GM21528 (cell line): ENCODE results near the gene PLEKHA8.
"Not testable (repeated sequence)": the region's sequence is repeated elsewhere in the genome, so short reads cannot be mapped to it uniquely, and the experiment has no call there.

Experiments used
- ATAC-seq: cut with Tn5 transposase; IDR thresholded peaks from one replicate; pipeline ENCODE4 v1.9.1; 2021; ENCODE audit warnings: mild to moderate bottlenecking, moderate library complexity; ENCODE audit not compliant: unreplicated experiment, low FRiP score

Gene PLEKHA8

DNA sequence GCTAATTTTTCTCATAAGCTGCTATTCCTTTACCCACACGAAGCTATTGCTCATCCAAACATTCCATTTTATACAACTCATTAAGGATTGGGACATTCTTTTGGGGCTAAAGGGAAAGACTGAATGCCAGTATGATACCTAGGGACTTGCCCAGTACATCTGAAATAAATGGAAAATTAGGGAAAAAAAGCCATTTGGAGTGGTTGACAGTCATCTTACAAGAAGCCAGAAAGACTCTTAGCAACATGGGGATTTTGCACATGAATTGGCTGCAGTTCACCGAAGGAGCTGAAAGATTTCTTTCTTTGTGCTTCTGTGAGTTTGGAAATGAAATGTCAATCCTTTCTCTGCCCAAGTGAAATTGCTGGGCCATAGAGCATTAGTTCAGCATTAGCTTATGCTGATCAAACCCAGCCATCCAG, 63.3 kb downstream of the PLEKHA8 start:
- no peak for ATAC-seq

GRCh38 chr7:30091987-30092386, 63.8 kb downstream of the PLEKHA8 start:
- no peak for ATAC-seq

GRCh38 chr7:30093420-30093952, 65.3 kb downstream of the PLEKHA8 start:
- no peak for ATAC-seq

DNA sequence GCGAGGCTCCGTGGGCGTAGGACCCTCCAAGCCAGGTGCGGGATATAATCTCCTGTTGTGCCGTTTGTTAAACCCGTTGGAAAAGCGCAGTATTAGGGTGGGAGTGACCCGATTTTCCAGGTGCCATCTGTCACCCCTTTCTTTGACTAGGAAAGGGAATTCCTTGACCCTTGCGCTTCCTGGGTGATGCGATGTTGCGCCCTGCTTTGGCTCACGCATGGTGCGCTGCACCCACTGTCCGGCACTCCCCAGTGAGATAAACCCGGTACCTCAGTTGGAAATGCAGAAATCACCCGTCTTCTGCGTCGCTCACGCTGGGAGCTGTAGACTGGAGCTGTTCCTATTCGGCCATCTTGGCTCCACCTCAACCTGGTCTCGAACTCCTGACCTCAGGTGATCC, 70.4 kb downstream of the PLEKHA8 start:
- not testable (repeated sequence) for ATAC-seq

- ATAC-seq = no peak
These were observed 74.1 kb downstream of the PLEKHA8 start for GRCh38 chr7:30102281-30102680.

DNA sequence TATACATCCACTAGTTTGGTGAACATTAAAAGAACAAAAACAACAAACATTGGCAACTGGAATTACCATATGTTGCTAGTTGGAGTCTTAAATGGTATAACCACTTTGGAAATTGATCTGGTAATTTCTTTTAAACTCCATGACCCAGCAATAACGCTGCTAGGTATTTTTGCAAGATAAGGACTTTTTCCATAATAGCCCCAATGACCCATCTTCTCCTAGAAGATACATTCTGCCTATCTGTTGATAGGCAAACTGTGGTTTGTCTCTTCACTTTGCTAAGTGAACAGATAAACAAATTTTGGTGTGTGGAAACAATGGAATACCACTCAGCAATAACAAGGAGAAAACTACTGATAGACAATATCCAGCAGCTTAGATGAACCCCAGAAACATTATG, 75.9 kb downstream of the PLEKHA8 start:
- ATAC-seq = no peak

GRCh38 chr7:30112103-30112713, 84.0 kb downstream of the PLEKHA8 start:
- ATAC-seq = no peak

GRCh38 chr7:30113144-30113543, 84.9 kb downstream of the PLEKHA8 start:
- ATAC-seq = no peak

- no peak for ATAC-seq
These were observed 86.5 kb downstream of the PLEKHA8 start for GRCh38 chr7:30114536-30115238.

DNA sequence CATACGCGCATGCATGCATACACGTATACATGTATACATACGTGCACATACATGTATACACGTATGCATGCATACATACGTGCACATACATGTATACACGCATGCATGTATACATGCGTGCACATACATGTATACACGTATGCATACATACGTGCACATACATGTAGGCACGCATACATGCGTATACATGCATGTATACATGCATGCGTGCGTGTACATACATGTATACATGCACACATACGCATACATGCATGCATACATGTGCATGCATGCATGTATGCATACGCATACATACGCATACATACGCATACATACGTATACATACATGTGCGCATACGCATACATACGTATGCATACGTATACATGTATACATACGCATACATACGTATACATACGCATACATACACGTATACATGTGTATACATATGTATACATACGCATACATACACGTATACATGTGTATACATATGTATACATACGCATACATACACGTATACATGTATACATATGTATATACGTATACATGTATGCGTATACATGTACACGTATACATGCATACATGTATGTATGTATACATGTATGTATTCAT, 87.6 kb downstream of the PLEKHA8 start:
- ATAC-seq = no peak

GRCh38 chr7:30116771-30117170, 88.6 kb downstream of the PLEKHA8 start:
- ATAC-seq = no peak

GRCh38 chr7:30117896-30118295, 89.7 kb downstream of the PLEKHA8 start:
- no peak for ATAC-seq

GRCh38 chr7:30119890-30120577, 91.8 kb downstream of the PLEKHA8 start:
- ATAC-seq = no peak

DNA sequence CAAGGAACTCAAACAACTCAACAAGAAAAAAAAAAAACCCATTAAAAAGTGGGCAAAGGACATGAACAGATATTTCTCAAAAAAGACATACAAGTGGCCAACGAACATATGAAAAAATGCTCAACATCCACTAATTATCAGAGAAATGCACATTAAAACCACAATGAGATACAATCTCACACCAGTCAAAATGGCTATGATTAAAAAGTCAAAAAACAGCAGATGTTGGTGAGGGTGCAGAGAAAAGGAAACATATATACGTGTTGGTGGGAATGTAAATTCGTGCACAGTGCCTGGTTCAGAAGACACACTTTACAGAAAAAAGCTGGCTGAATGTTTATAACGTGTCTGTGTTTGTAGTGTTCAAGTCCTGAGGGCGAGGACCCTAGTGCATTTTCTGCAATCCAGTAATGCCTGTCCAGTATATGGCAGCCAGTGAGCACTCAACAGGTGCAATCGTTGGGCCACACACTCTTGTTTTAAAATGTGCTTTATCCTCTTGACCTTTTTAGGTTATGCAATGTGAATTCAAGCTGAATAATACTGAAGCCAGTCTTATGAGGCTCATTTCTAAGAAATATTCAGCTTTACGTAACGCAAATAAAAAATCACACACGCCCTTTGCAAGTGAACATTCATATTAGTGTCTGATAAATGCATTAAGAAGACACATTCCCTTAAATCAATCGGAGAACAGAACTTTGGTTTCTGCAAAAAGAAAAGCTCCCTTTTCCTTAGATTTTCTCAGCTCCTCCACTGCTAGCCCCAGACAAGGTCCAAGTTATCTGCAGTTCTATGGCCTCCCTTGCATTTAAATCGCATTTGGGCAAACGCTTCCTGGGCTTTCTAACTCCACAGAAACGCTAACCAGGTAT, 105.8 kb downstream of the PLEKHA8 start:
- no peak for ATAC-seq

- peak; percentile 96 for ATAC-seq
These were observed 106.5 kb downstream of the PLEKHA8 start, which contains the start of gene MTURN for GRCh38 chr7:30134611-30135300. Gene MTURN (plus strand): TSS chr7:30134986. CDS start chr7:30135137, 151 bp downstream.

DNA sequence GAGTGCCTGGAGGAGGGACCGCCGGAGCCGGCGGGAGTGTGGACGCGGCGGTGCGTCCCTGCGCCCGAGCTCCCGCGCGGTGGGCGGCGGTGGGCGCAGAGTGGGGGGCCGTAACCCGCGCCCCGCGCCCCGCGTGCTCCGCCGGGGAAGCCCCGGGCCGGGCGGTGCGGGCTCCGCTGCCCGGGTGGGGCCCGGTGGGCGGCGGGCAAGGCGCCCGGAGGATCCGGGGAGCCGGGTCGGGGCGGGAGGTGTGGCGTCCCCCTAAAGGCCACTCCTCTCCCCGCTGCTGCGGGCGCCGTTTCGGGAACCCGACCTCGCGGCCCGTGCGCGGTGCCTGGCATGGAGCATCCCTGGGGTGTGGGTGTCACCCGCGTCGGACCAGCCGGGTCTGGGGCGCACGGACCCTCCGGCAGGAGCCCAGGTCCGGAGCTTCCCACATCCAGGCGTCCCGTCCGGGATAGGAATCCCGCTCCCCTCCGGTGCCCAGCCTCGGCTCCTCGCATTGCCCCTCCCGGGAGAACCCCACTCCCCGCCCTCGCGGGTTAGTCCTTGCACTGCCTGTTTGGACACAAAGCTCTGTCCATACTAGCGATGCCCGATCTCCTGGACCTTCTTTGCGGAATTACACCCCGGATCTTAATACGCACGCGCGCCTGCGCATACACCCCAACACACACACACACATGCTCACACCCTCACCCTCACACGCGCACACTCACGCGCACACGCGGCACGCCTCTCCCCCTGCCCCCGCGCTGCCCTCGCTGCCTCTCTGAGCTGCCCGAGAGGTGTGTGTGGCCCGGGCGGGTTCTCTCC, 107.3 kb downstream of the PLEKHA8 start:
- ATAC-seq = peak; percentile 23

DNA sequence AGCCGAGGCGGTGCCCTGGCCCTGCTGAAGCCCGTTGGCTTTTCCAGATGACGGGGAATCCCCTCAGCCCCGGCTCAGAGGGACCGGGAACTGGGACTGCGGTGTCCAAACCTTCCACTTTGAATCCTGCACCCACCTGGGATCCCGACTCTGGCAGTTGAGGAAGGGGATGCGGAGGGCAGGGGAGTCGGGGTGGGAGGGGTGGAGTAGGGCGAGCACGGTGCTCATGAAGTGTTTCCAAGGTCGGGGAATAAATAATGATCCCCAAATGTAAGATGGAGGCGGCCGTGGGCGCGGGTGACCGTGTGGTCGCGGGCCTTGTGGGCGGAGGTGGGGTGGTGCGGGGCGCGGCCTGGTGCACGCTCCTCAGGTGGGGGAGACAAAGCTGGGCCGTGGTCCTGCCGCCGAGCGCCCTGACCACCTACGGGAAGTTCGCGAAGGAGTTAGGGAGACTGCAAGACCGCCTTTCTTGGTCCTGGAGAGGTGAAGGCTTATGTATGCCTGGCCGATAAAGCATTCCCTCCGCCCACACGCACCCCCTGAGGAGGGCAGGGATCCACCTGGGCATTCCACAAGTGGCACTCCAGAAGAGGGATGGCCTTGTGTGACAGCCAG, 108.0 kb downstream of the PLEKHA8 start:
- ATAC-seq = no peak
